ENCODE measurements around the gene PRIMA1. TPM values are rescaled to one million over a fixed set of nuclear protein-coding genes. Genes with fewer than 3 reads are reported as not detected.

The PRIMA1 gene
- total RNA-seq, 1 donor from 2014 or later: 4.0 TPM

DNA sequence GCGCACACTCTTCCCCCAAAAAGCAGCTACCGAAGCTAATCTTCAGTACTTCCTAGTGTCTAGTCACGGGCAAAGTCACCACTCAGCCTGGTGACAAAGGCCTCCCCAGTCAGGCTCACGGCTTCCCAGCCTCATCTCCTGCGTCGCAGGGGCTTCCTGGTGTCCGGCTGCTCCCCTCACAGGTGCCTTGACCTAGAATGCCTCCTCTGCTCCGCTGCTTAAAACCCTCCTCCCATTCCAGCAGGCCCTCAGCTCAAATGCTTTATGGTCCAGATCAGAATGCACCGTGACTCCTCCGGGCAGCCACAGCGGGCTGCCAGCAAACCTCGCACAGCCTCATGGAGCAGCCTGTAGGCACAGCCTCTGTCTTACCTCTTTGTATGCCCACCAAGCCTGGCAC, 53.1 kb downstream of the PRIMA1 start:
- Mint-ChIP-seq H3K27ac (no peak overlapping the region), H3K9me3 (ENCODE audit: low read depth) (no peaks in the 10 kb centered on the region), H3K36me3 (ENCODE audit: insufficient read depth) (peaks cover 1% of the 10 kb centered on the region), H3K4me1 (ENCODE audit: low read depth) (no peaks in the 10 kb centered on the region), H3K27me3 (no peaks in the 10 kb centered on the region), H3K4me3 (ENCODE audit: low read depth) (no peak overlapping the region)
- TF ChIP-seq, protein P1, sequence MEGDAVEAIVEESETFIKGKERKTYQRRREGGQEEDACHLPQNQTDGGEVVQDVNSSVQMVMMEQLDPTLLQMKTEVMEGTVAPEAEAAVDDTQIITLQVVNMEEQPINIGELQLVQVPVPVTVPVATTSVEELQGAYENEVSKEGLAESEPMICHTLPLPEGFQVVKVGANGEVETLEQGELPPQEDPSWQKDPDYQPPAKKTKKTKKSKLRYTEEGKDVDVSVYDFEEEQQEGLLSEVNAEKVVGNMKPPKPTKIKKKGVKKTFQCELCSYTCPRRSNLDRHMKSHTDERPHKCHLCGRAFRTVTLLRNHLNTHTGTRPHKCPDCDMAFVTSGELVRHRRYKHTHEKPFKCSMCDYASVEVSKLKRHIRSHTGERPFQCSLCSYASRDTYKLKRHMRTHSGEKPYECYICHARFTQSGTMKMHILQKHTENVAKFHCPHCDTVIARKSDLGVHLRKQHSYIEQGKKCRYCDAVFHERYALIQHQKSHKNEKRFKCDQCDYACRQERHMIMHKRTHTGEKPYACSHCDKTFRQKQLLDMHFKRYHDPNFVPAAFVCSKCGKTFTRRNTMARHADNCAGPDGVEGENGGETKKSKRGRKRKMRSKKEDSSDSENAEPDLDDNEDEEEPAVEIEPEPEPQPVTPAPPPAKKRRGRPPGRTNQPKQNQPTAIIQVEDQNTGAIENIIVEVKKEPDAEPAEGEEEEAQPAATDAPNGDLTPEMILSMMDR (IDR thresholded peaks at IDR 0.05; ENCODE audit: unreplicated experiment): no peak
- no peak for DNase-seq (ENCODE audit: low spot score, unreplicated experiment)

DNA sequence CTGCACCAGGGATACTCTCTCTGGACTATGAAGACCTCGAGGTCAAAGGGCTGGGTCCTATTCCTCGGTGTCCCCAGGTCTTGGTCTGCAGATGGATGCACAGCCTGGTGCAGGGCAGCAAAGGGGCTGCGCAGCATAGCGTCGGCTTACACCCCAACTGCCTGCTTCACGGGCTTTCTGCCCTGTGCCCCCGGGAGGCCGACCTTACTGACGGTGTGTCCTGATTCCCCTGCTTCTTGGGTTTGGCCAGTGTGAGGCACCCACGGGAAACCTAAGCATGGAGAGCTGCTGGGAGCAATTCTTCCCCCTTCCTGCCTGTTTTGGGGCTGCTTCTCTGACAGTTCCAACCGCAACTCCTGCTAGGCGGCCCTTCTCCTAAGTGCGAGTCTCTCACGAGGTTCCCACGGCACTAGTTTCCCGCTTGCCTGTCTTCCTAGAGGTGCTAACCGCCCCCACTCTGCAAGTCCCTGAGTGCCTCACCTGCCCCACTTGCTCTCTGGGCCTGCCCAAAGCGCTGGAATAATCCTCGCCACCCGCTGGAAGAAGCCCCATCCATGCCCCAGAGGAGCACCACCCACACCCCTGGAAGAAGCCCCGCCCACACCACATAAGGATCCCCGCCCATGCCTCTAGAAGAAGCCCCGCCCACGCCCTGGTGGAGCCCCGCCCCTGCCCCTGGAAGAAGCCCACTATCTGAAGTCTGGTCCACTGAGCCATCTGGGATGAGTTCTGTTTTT, 54.0 kb downstream of the PRIMA1 start:
- Mint-ChIP-seq H3K4me1 (ENCODE audit: low read depth) (no peaks in the 10 kb centered on the region), H3K36me3 (ENCODE audit: insufficient read depth) (peaks cover 1% of the 10 kb centered on the region), H3K9me3 (ENCODE audit: low read depth) (no peaks in the 10 kb centered on the region), H3K4me3 (ENCODE audit: low read depth) (no peak overlapping the region), H3K27ac (no peak overlapping the region), H3K27me3 (no peaks in the 10 kb centered on the region)
- DNase-seq (ENCODE audit: low spot score, unreplicated experiment): no peak
- TF ChIP-seq, protein P1 (IDR thresholded peaks at IDR 0.05; ENCODE audit: unreplicated experiment): no peak

DNA sequence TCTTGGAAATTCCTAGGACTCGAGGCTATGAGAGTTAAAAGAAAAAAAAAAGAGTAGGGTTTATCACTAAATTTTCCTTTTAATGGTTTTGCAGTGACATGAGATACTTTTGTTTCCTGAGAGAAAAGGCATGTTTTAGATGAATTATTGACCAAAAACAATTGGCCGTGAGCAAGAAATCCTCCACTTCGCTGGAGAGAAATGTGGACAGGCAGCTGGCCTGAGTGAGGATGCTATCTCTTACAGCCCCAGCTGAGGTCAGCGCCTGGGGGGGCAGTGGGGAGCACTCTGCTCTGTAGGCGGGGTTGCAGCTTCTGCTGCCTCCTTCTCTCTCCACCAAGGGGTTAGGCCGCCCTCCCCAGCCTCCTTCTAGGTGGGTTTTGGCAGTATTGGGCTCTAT, 54.7 kb downstream of the PRIMA1 start:
- TF ChIP-seq, protein P1 (IDR thresholded peaks at IDR 0.05; ENCODE audit: unreplicated experiment): no peak
- Mint-ChIP-seq H3K4me1 (ENCODE audit: low read depth) (no peaks in the 10 kb centered on the region), H3K9me3 (ENCODE audit: low read depth) (no peaks in the 10 kb centered on the region), H3K27me3 (no peaks in the 10 kb centered on the region), H3K4me3 (ENCODE audit: low read depth) (no peak overlapping the region), H3K36me3 (ENCODE audit: insufficient read depth) (peaks cover 1% of the 10 kb centered on the region), H3K27ac (no peak overlapping the region)
- no peak for DNase-seq (ENCODE audit: low spot score, unreplicated experiment)

DNA sequence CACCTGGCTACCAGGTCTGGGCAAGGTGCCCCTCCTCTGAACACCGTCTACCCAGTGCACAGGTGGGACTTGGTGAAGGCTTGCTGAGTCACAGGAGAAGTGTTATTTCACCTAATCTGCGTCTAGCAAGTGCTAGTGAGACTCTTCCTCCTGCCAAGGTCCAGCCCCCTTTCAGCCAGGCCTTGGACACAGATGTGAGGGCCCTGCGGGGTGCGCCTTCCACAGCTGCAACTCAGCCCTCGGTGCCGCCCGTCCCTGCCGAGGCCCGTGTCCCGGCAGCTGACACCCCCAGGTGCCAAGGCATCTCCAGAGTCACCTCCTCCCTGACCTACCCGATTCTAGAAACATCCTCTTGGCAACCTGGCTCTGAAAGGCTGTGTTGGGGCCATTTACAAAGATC, 55.1 kb downstream of the PRIMA1 start:
- no peak overlapping the region for H3K27ac Mint-ChIP-seq
- no peaks in the 10 kb centered on the region for H3K27me3 Mint-ChIP-seq
- H3K36me3 Mint-ChIP-seq (ENCODE audit: insufficient read depth): peaks cover 1% of the 10 kb centered on the region
- H3K9me3 Mint-ChIP-seq (ENCODE audit: low read depth): no peaks in the 10 kb centered on the region
- TF ChIP-seq, protein P1 (IDR thresholded peaks at IDR 0.05; ENCODE audit: unreplicated experiment): no peak
- no peaks in the 10 kb centered on the region for H3K4me1 Mint-ChIP-seq (ENCODE audit: low read depth)
- DNase-seq (ENCODE audit: low spot score, unreplicated experiment): no peak
- H3K4me3 Mint-ChIP-seq (ENCODE audit: low read depth): no peak overlapping the region

DNA sequence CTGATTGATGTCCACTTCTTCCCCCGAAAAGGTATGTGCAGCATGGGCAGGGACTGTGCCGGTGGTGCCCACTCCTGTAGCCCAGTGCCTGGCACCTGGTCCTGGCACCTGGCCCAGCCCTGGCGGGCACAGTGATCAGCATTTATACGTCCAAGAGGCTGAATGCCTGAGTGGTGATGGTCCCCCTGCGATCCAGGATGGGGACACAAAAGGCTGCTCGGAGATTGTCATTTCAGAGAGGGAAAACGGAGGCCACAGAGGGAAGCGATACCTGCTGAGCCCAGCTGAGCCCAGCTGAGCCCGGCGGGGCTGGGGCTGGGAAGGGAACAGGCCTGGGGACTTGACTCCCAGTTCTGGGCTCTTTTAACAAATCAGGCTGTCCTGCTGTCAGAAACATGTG, 55.8 kb downstream of the PRIMA1 start:
- no peak for DNase-seq (ENCODE audit: low spot score, unreplicated experiment)
- no peaks in the 10 kb centered on the region for H3K27me3 Mint-ChIP-seq
- H3K27ac Mint-ChIP-seq: no peak overlapping the region
- no peaks in the 10 kb centered on the region for H3K4me1 Mint-ChIP-seq (ENCODE audit: low read depth)
- TF ChIP-seq, protein P1 (IDR thresholded peaks at IDR 0.05; ENCODE audit: unreplicated experiment): no peak
- no peaks in the 10 kb centered on the region for H3K9me3 Mint-ChIP-seq (ENCODE audit: low read depth)
- peaks cover 1% of the 10 kb centered on the region for H3K36me3 Mint-ChIP-seq (ENCODE audit: insufficient read depth)
- H3K4me3 Mint-ChIP-seq (ENCODE audit: low read depth): no peak overlapping the region

All from progenitor cell of endocrine pancreas (in vitro differentiated cells).